IMR-90 (cell line): ENCODE measurements around the gene TUBA8. TPM values are rescaled to one million over a fixed set of nuclear protein-coding genes. Genes with fewer than 3 reads are reported as not detected.

Experiments
- ATAC-seq: fragments of 200-7000 bp; cut with Tn5 transposase; 2 replicates; pipeline ENCODE4 v1.9.1; 2020; ENCODE audit warnings: low read depth, mild to moderate bottlenecking, moderate library complexity
- BruUV-seq: library from RNA; stranded (reverse); fragments of 400-500 nt; replicated peaks from 2 replicates; lab custom pipeline; 2021; lab: Mats Ljungman, UMichigan
- CTCF ChIA-PET: fragments of 300-600 bp; formaldehyde crosslinking; extraction: SDS; loops from one replicate; lab custom pipeline; 2021; ENCODE audit warnings: antibody characterized with exemption; lab: Yijun Ruan, JAX
- POLR2A ChIA-PET: fragments of 300-600 bp; sonication (Branson Sonifier 250); formaldehyde crosslinking; loops from one replicate; lab custom pipeline; 2022; ENCODE audit warnings: antibody characterized with exemption; ENCODE audit not compliant: unreplicated experiment; lab: Charles Lee
- DNase-seq: peaks from one replicate; pipeline ENCODE4 v3.0.0; 2013
- H2AFZ ChIP-seq: replicated peaks from 2 replicates; pipeline ENCODE3; 2013; ENCODE audit warnings: low read length, mild to moderate bottlenecking; ENCODE audit not compliant: poor library complexity
- H2AK5ac ChIP-seq: 2 replicates; pipeline ENCODE4 v1.6.1; 2013; ENCODE audit warnings: low read depth, low read length, inconsistent platforms
- H2AK9ac ChIP-seq: replicated peaks from 2 replicates; pipeline ENCODE3; 2013; ENCODE audit warnings: mild to moderate bottlenecking, low read depth, low read length, moderate library complexity; ENCODE audit not compliant: poor library complexity
- H2BK120ac ChIP-seq: 2 replicates; pipeline ENCODE4 v1.6.1; 2013; ENCODE audit warnings: low read depth, low read length, inconsistent platforms
- H2BK15ac ChIP-seq: 3 replicates; pipeline ENCODE4 v1.6.1; 2013; ENCODE audit warnings: low read depth, low read length, inconsistent platforms
- H2BK20ac ChIP-seq: 2 replicates; pipeline ENCODE4 v1.6.1; 2013; ENCODE audit warnings: low read depth, mild to moderate bottlenecking, inconsistent platforms, low read length, moderate library complexity
- H2BK5ac ChIP-seq: 2 replicates; pipeline ENCODE4 v1.6.1; 2013; ENCODE audit warnings: mild to moderate bottlenecking, low read depth, low read length, inconsistent platforms; ENCODE audit not compliant: poor library complexity, severe bottlenecking
- H3K14ac ChIP-seq: replicated peaks from 2 replicates; pipeline ENCODE4 v1.6.1; 2013; ENCODE audit warnings: low read depth, low read length, inconsistent platforms
- H3K18ac ChIP-seq: 2 replicates; pipeline ENCODE4 v1.6.1; 2013; ENCODE audit warnings: low read depth, low read length, control low read depth
- H3K23ac ChIP-seq: 2 replicates; pipeline ENCODE4 v1.6.1; 2013; ENCODE audit warnings: low read depth, low read length, inconsistent platforms
- H3K27ac ChIP-seq: 2 replicates; pipeline ENCODE4 v1.5.1; 2013; ENCODE audit warnings: mild to moderate bottlenecking, control low read depth, low read length; ENCODE audit not compliant: insufficient read depth
- H3K27me3 ChIP-seq: 2 replicates; pipeline ENCODE4 v1.6.1; 2013; ENCODE audit warnings: low read length; ENCODE audit not compliant: control insufficient read depth, insufficient read depth
- H3K36me3 ChIP-seq: 2 replicates; pipeline ENCODE4 v1.6.1; 2013; ENCODE audit warnings: low read length, mixed read lengths; ENCODE audit not compliant: control insufficient read depth, insufficient read depth
- H3K4ac ChIP-seq: 2 replicates; pipeline ENCODE4 v1.6.1; 2013; ENCODE audit warnings: low read depth, low read length, inconsistent platforms
- H3K4me1 ChIP-seq: 2 replicates; pipeline ENCODE4 v1.6.1; 2013; ENCODE audit warnings: low read length, mixed read lengths; ENCODE audit not compliant: control insufficient read depth, insufficient read depth
- H3K4me2 ChIP-seq: 2 replicates; pipeline ENCODE4 v1.6.1; 2013; ENCODE audit warnings: low read depth, mild to moderate bottlenecking, control low read depth, low read length, moderate library complexity
- H3K4me3 ChIP-seq: 2 replicates; pipeline ENCODE4 v1.5.1; 2013; ENCODE audit warnings: low read depth, mild to moderate bottlenecking, control low read depth, low read length, moderate library complexity; ENCODE audit not compliant: insufficient read depth
- H3K56ac ChIP-seq: 2 replicates; pipeline ENCODE4 v1.6.1; 2013; ENCODE audit warnings: low read length, inconsistent platforms; ENCODE audit not compliant: insufficient read depth; ENCODE audit errors: extremely low read depth
- H3K79me1 ChIP-seq, 2 experiments: 2 replicates each; pipeline ENCODE4 v1.6.1; 2013; ENCODE audit warnings: low read length in 2 of 2, inconsistent platforms in 1 of 2, low read depth in 1 of 2
- H3K9ac ChIP-seq: 2 replicates; pipeline ENCODE4 v1.6.1; 2013; ENCODE audit warnings: low read depth, low read length, control low read depth
- H3K9me1 ChIP-seq: 2 replicates; pipeline ENCODE4 v1.6.1; 2013; ENCODE audit warnings: low read length, inconsistent platforms; ENCODE audit not compliant: insufficient read depth
- H3K9me3 ChIP-seq: 2 replicates; pipeline ENCODE4 v1.6.1; 2013; ENCODE audit warnings: low read length; ENCODE audit not compliant: control insufficient read depth, insufficient read depth
- H4K20me1 ChIP-seq: 2 replicates; pipeline ENCODE4 v1.6.1; 2013; ENCODE audit warnings: low read length, inconsistent platforms; ENCODE audit not compliant: insufficient read depth
- H4K5ac ChIP-seq: 2 replicates; pipeline ENCODE4 v1.6.1; 2013; ENCODE audit warnings: mild to moderate bottlenecking, low read depth, low read length, control low read depth
- H4K8ac ChIP-seq, 2 experiments: 2 replicates each; pipeline ENCODE4 v1.6.1; 2013; ENCODE audit warnings: low read depth in 2 of 2, low read length in 2 of 2, control low read depth in 1 of 2, inconsistent platforms in 1 of 2
- H4K91ac ChIP-seq: 2 replicates; pipeline ENCODE4 v1.6.1; 2013; ENCODE audit warnings: low read depth, low read length, inconsistent platforms; ENCODE audit not compliant: insufficient read depth
- MAFK ChIP-seq: IDR thresholded peaks from 2 replicates; pipeline ENCODE4 v1.6.1; 2012; ENCODE audit warnings: low read depth, low read length, improper control_type of control experiment
- RAD21 ChIP-seq: IDR thresholded peaks from 2 replicates; pipeline ENCODE4 v1.6.1; 2012; ENCODE audit warnings: low read length, improper control_type of control experiment
- whole genome bisulfite sequencing, 2 experiments: methylation state at CpG; one replicate each; pipeline versions ENCODE4 v1.1.5 to v1.1.7; 2013; ENCODE audit warnings: missing lambda C conversion rate in 2 of 2; ENCODE audit not compliant: insufficient read length in 1 of 2; ENCODE audit errors: extremely low coverage in 2 of 2; 5-methylcytosine and 5-hydroxymethylcytosine counted together
- dilution Hi-C: fragments of 300-500 bp; cut with HindIII; formaldehyde crosslinking; loops from one replicate; pipeline ENCODE4 v1.14.3; 2018; ENCODE audit warnings: low sequenced_read_pairs; ENCODE audit not compliant: unreplicated experiment
- in situ Hi-C: fragments of 300-500 bp; cut with MboI; formaldehyde crosslinking; loops from 3 replicates; pipeline ENCODE4 v1.14.3; 2019; ENCODE audit warnings: low sequenced_read_pairs, inconsistent platforms, mixed read lengths
- intact Hi-C: fragments of 100-400 bp; cut with micrococcal nuclease; formaldehyde crosslinking; loops from 2 replicates; pipeline ENCODE4 v1.10.0; 2022
- polyA plus RNA-seq, 3 experiments: library from polyadenylated mRNA; depleted of rRNA; stranded (reverse); fragments of >200 nt; gene quantifications; 2 replicates each; pipeline ENCODE4 v1.2.3, GENCODE V29; 2012; ENCODE audit warnings: low replicate concordance in 1 of 3
- total RNA-seq: library from RNA; depleted of rRNA; stranded (reverse); fragments of >200 nt; gene quantifications from 2 replicates; pipeline ENCODE4 v1.2.3, GENCODE V29; 2012

Gene TUBA8
- total and polyA plus RNA-seq, 2 of the 4 experiments (the other 2 are of a cell fraction): 1.4 to 2.2 TPM

DNA sequence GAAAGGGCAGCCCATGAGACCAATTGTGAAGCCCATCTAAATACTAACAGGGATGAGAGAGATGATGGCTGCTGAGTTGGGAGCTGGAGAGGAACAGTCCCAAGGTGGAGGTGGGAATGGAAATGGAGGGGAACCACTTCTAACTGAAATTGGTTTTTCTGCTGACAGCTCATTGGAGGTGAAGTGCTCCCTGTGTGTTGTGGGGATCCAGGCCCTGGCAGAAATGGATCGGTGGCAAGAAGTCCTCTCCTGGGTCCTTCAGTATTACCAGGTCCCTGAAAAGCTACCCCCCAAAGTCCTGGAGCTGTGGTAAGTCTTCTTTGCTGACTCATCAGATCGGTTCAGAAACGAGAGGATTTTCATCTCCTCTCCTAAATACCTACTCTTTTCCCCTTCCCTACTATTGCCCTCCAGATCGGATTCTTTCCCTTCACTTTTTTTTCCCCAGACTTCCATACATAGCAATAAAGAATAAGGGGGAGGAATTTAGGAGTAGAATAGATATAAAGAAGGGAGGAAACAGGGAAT lies 30.8 kb upstream of the TUBA8 start:
- no peak overlapping the region for H3K27ac ChIP-seq
- no peak overlapping the region for H3K4me2 ChIP-seq
- H3K9me3 ChIP-seq: no peaks in the 10 kb centered on the region
- H3K4me1 ChIP-seq: peaks cover 2% of the 10 kb centered on the region
- H2AFZ ChIP-seq: no peak overlapping the region
- H3K18ac ChIP-seq: no peak overlapping the region
- intact Hi-C loops: loop anchor here (5.0 to 10.0 kb wide), 3 partner anchors 337 to 1005 kb away; no protein-coding TSS in a partner anchor
- DNase-seq: no peak
- no peak overlapping the region for H2BK120ac ChIP-seq
- ChIA-PET POLR2A (no interaction called here), CTCF (no interaction called here)
- no peak overlapping the region for H4K5ac ChIP-seq
- H2BK20ac ChIP-seq: no peak overlapping the region
- no peak overlapping the region for H3K56ac ChIP-seq
- peaks cover 21% of the 10 kb centered on the region for H3K36me3 ChIP-seq
- no peak overlapping the region for H3K14ac ChIP-seq
- H2BK5ac ChIP-seq: no peak overlapping the region
- H3K4me3 ChIP-seq: no peak overlapping the region
- no peaks in the 10 kb centered on the region for H4K20me1 ChIP-seq
- no peak for ATAC-seq
- no peaks in the 10 kb centered on the region for H3K9me1 ChIP-seq
- in situ Hi-C loops: no loop called here
- dilution Hi-C loops: no loop called here
- peaks cover 23 to 48% of the 10 kb centered on the region in 2 experiments; a peak in 3 of 4 replicates for H3K79me1 ChIP-seq
- no peak overlapping the region for H3K4ac ChIP-seq
- no peak overlapping the region for H4K8ac ChIP-seq
- H2AK5ac ChIP-seq: no peak overlapping the region
- BruUV-seq: no TSS peak
- 80% methylated on average over 3 of the region's 4 CpGs; no CpG with 5 or more reads in 1 of the 2 experiments for WGBS, 2 experiments
- no peak overlapping the region for H2AK9ac ChIP-seq
- no peak overlapping the region for H3K23ac ChIP-seq
- no peak overlapping the region for H4K91ac ChIP-seq
- H3K9ac ChIP-seq: no peak overlapping the region
- H3K27me3 ChIP-seq: no peaks in the 10 kb centered on the region
- TF ChIP-seq MAFK (peak; percentile 95), RAD21 (no peak)
- no peak overlapping the region for H2BK15ac ChIP-seq
